ENCODE data around the gene HPRT1. TPM values are rescaled to one million over a fixed set of nuclear protein-coding genes. Genes with fewer than 3 reads are reported as not detected.
A peak's percentile ranks its signal among the peaks of the same experiment; 100 is the strongest.

HPRT1 gene
- total RNA-seq, 1 donor from 2014 or later: 20.3 TPM

- Mint-ChIP-seq H3K27me3 (ENCODE audit: low read depth) (no peaks in the 10 kb centered on the region), H3K9me3 (peaks cover 3% of the 10 kb centered on the region), H3K27ac (ENCODE audit: unreplicated experiment) (no peak overlapping the region), H3K36me3 (ENCODE audit: low read depth) (no peaks in the 10 kb centered on the region), H3K4me1 (peaks cover 7% of the 10 kb centered on the region), H3K4me3 (no peak overlapping the region)
- DNase-seq (ENCODE audit: low read depth, low spot score): no peak
- TF ChIP-seq CTCF (conservative IDR thresholded peaks at IDR 0.05): no peak
These were observed 64.2 kb downstream of the HPRT1 start for GRCh38 chrX:134524181-134524580.

- DNase-seq (ENCODE audit: low read depth, low spot score): no peak
- Mint-ChIP-seq H3K9me3 (peaks cover 3% of the 10 kb centered on the region), H3K4me3 (no peak overlapping the region), H3K27me3 (ENCODE audit: low read depth) (no peaks in the 10 kb centered on the region), H3K4me1 (peaks cover 9% of the 10 kb centered on the region), H3K36me3 (ENCODE audit: low read depth) (no peaks in the 10 kb centered on the region), H3K27ac (ENCODE audit: unreplicated experiment) (no peak overlapping the region)
- no peak for TF ChIP-seq CTCF (conservative IDR thresholded peaks at IDR 0.05)
These were observed 65.3 kb downstream of the HPRT1 start for GRCh38 chrX:134525086-134525792.

- H3K27me3 Mint-ChIP-seq (ENCODE audit: low read depth): no peaks in the 10 kb centered on the region
- H3K27ac Mint-ChIP-seq (ENCODE audit: unreplicated experiment): no peak overlapping the region
- H3K9me3 Mint-ChIP-seq: peaks cover 3% of the 10 kb centered on the region
- no peak for DNase-seq (ENCODE audit: low read depth, low spot score)
- H3K4me1 Mint-ChIP-seq: peaks cover 5% of the 10 kb centered on the region
- no peak overlapping the region for H3K4me3 Mint-ChIP-seq
- no peak for TF ChIP-seq CTCF (conservative IDR thresholded peaks at IDR 0.05)
- no peaks in the 10 kb centered on the region for H3K36me3 Mint-ChIP-seq (ENCODE audit: low read depth)
These were observed 66.4 kb downstream of the HPRT1 start for GRCh38 chrX:134526399-134526798.

- TF ChIP-seq CTCF (conservative IDR thresholded peaks at IDR 0.05): no peak
- DNase-seq (ENCODE audit: low read depth, low spot score): no peak
- Mint-ChIP-seq H3K27me3 (ENCODE audit: low read depth) (no peaks in the 10 kb centered on the region), H3K9me3 (peaks cover 4% of the 10 kb centered on the region), H3K4me3 (no peak overlapping the region), H3K4me1 (peaks cover 5% of the 10 kb centered on the region), H3K27ac (ENCODE audit: unreplicated experiment) (peak overlapping the region; percentile 78), H3K36me3 (ENCODE audit: low read depth) (peaks cover 2% of the 10 kb centered on the region)
These were observed 69.0 kb downstream of the HPRT1 start for GRCh38 chrX:134528960-134529359.

GRCh38 chrX:134529481-134529880 lies 69.5 kb downstream of the HPRT1 start:
- Mint-ChIP-seq H3K36me3 (ENCODE audit: low read depth) (peaks cover 2% of the 10 kb centered on the region), H3K4me3 (no peak overlapping the region), H3K9me3 (peaks cover 4% of the 10 kb centered on the region), H3K27ac (ENCODE audit: unreplicated experiment) (no peak overlapping the region), H3K4me1 (peaks cover 5% of the 10 kb centered on the region), H3K27me3 (ENCODE audit: low read depth) (no peaks in the 10 kb centered on the region)
- DNase-seq (ENCODE audit: low read depth, low spot score): no peak
- TF ChIP-seq CTCF (conservative IDR thresholded peaks at IDR 0.05): no peak
